A549 (cell line): ENCODE data around the gene ARAP1.

Experiments
- EP300 ChIP-seq, 2 experiments: fragments of >200 bp; sonication (Bioruptor Twin); formaldehyde crosslinking; IDR thresholded peaks; 2 replicates in 1 of 2; 3 replicates in 1 of 2; pipeline ENCODE4 v1.6.1; 2016 to 2017
- MAZ ChIP-seq: fragments of 150-350 bp; IDR thresholded peaks from 2 replicates; pipeline ENCODE4 v1.6.1; 2014; ENCODE audit warnings: antibody characterized with exemption, low read depth, low read length, borderline replicate concordance
- NR3C1 ChIP-seq: fragments of >200 bp; sonication (Bioruptor Twin); formaldehyde crosslinking; IDR thresholded peaks from 3 replicates; pipeline ENCODE4 v1.6.1; 2017
- POLR2A ChIP-seq: IDR thresholded peaks from 2 replicates; pipeline ENCODE4 v1.6.1; 2012; ENCODE audit warnings: mild to moderate bottlenecking, low read length
- RCOR1 ChIP-seq: fragments of 150-350 bp; IDR thresholded peaks from 2 replicates; pipeline ENCODE4 v1.6.1; 2014; ENCODE audit warnings: antibody characterized with exemption, low read length, low read depth

- TF ChIP-seq NR3C1: no peak
- no peak for TF ChIP-seq MAZ
- TF ChIP-seq EP300 (IDR thresholded peaks at IDR 0.05): no peak
- TF ChIP-seq RCOR1: no peak
- no peak for TF ChIP-seq POLR2A
Observed at GRCh38 chr11:72726266-72727220, 25.7 kb downstream of the ARAP1 start.
